SK-N-SH treated with all-trans-retinoic acid at 6 μM for 48 hours (cell line): ENCODE measurements around the gene SEC16A.

Source experiments
- ATAC-seq: fragments of 200-7000 bp; cut with Tn5 transposase; 3 replicates; pipeline ENCODE4 v1.9.1; 2020; ENCODE audit warnings: mild to moderate bottlenecking, moderate library complexity
- ARNTL ChIP-seq: fragments of 450-650 bp; formaldehyde crosslinking; IDR thresholded peaks from 2 replicates; pipeline ENCODE4 v1.5.0; 2020; ENCODE audit warnings: low read depth, mild to moderate bottlenecking, moderate library complexity, borderline replicate concordance
- BACH2 ChIP-seq: fragments of 250-450 bp; sonication (Bioruptor Pico); IDR thresholded peaks from 2 replicates; pipeline ENCODE4 v1.9.0; 2021; ENCODE audit warnings: mild to moderate bottlenecking, borderline replicate concordance
- CSDC2 ChIP-seq: fragments of 250-450 bp; sonication (Bioruptor Pico); IDR thresholded peaks from 2 replicates; pipeline ENCODE4 v1.5.0; 2020; ENCODE audit warnings: mild to moderate bottlenecking, moderate library complexity
- ESRRG ChIP-seq: fragments of 250-450 bp; sonication (Bioruptor Pico); IDR thresholded peaks from 2 replicates; pipeline ENCODE4 v1.6.1; 2021; ENCODE audit warnings: mild to moderate bottlenecking
- GLIS3 ChIP-seq: fragments of 250-450 bp; sonication (Bioruptor Pico); IDR thresholded peaks from 2 replicates; pipeline ENCODE4 v1.5.0; 2020; ENCODE audit warnings: mild to moderate bottlenecking, moderate library complexity
- ISL1 ChIP-seq: fragments of 250-450 bp; sonication (Bioruptor Pico); IDR thresholded peaks from 2 replicates; pipeline ENCODE4 v2.1.2; 2022; ENCODE audit warnings: mild to moderate bottlenecking, moderate library complexity
- OSR1 ChIP-seq: fragments of 250-450 bp; sonication (Bioruptor Pico); IDR thresholded peaks from 2 replicates; pipeline ENCODE4 v1.8.0; 2022; ENCODE audit warnings: moderate library complexity, mild to moderate bottlenecking, inconsistent platforms
- PPARA ChIP-seq: fragments of 250-450 bp; sonication (Bioruptor Pico); IDR thresholded peaks from 2 replicates; pipeline ENCODE4 v1.5.0; 2020; ENCODE audit warnings: mild to moderate bottlenecking, borderline replicate concordance
- RARB ChIP-seq: fragments of 250-450 bp; sonication (Bioruptor Pico); IDR thresholded peaks from 2 replicates; pipeline ENCODE4 v1.8.0; 2021; ENCODE audit warnings: mild to moderate bottlenecking, moderate library complexity
- SNAI2 ChIP-seq: fragments of 250-450 bp; sonication (Bioruptor Pico); IDR thresholded peaks from 2 replicates; pipeline ENCODE4 v1.5.0; 2020; ENCODE audit warnings: mild to moderate bottlenecking, moderate library complexity
- TCF4 ChIP-seq: fragments of 250-450 bp; sonication (Bioruptor Pico); IDR thresholded peaks from 2 replicates; pipeline ENCODE4 v1.8.0; 2021; ENCODE audit warnings: mild to moderate bottlenecking, moderate library complexity, borderline replicate concordance
- TOX ChIP-seq: fragments of 250-450 bp; sonication (Bioruptor Pico); IDR thresholded peaks from 2 replicates; pipeline ENCODE4 v1.8.0; 2021; ENCODE audit warnings: mild to moderate bottlenecking, moderate library complexity, borderline replicate concordance
- TSHZ2 ChIP-seq: fragments of 250-450 bp; sonication (Bioruptor Pico); IDR thresholded peaks from 2 replicates; pipeline ENCODE4 v1.5.0; 2020; ENCODE audit warnings: mild to moderate bottlenecking, moderate library complexity
- ZC3H10 ChIP-seq: fragments of 250-450 bp; sonication (Bioruptor Pico); IDR thresholded peaks from 2 replicates; pipeline ENCODE4 v1.5.1; 2021; ENCODE audit warnings: mild to moderate bottlenecking, moderate library complexity
- ZFP3 ChIP-seq: fragments of 250-450 bp; sonication (Bioruptor Pico); IDR thresholded peaks from 2 replicates; pipeline ENCODE4 v1.5.0; 2020; ENCODE audit warnings: mild to moderate bottlenecking, moderate library complexity
- ZFP30 ChIP-seq: fragments of 450-650 bp; formaldehyde crosslinking; IDR thresholded peaks from 2 replicates; pipeline ENCODE4 v1.5.0; 2022; ENCODE audit warnings: mild to moderate bottlenecking, moderate library complexity
- ZNF70 ChIP-seq: fragments of 450-650 bp; formaldehyde crosslinking; IDR thresholded peaks from 2 replicates; pipeline ENCODE4 v1.5.0; 2020; ENCODE audit warnings: mild to moderate bottlenecking, moderate library complexity
- ZNF8 ChIP-seq: fragments of 450-650 bp; formaldehyde crosslinking; IDR thresholded peaks from 2 replicates; pipeline ENCODE4 v1.5.0; 2020; ENCODE audit warnings: mild to moderate bottlenecking, moderate library complexity
- TF ChIP-seq, protein P1 (sequence below): fragments of 250-450 bp; sonication (Bioruptor Pico); IDR thresholded peaks from 2 replicates; pipeline ENCODE4 v1.5.1; 2020; ENCODE audit warnings: low read depth, mild to moderate bottlenecking, moderate library complexity
- TF ChIP-seq, protein P2 (sequence below): fragments of 250-450 bp; sonication (Bioruptor Pico); IDR thresholded peaks from 2 replicates; pipeline ENCODE4 v1.5.1; 2021; ENCODE audit warnings: mild to moderate bottlenecking, moderate library complexity
- TF ChIP-seq, protein P3 (sequence below): fragments of 250-450 bp; sonication (Bioruptor Pico); IDR thresholded peaks from 2 replicates; pipeline ENCODE4 v1.8.0; 2020; ENCODE audit warnings: mild to moderate bottlenecking, moderate library complexity, borderline replicate concordance
- TF ChIP-seq, protein P4 (sequence below): fragments of 250-450 bp; sonication (Bioruptor Pico); IDR thresholded peaks from 2 replicates; pipeline ENCODE4 v1.8.0; 2021; ENCODE audit warnings: low read depth, mild to moderate bottlenecking, moderate library complexity, borderline replicate concordance

The SEC16A gene

GRCh38 chr9:136410500-136411287, 72.1 kb downstream of the SEC16A start, which contains the start of the genes ENTR1 and PMPCA:
Gene ENTR1, minus strand, starts transcription at chr9:136410614. Its CDS starts 217 bp downstream, at chr9:136410397.
Gene PMPCA, plus strand, starts transcription at chr9:136410658. Its CDS starts 11 bp downstream, at chr9:136410669.
- peak; percentile 85 for ATAC-seq

DNA sequence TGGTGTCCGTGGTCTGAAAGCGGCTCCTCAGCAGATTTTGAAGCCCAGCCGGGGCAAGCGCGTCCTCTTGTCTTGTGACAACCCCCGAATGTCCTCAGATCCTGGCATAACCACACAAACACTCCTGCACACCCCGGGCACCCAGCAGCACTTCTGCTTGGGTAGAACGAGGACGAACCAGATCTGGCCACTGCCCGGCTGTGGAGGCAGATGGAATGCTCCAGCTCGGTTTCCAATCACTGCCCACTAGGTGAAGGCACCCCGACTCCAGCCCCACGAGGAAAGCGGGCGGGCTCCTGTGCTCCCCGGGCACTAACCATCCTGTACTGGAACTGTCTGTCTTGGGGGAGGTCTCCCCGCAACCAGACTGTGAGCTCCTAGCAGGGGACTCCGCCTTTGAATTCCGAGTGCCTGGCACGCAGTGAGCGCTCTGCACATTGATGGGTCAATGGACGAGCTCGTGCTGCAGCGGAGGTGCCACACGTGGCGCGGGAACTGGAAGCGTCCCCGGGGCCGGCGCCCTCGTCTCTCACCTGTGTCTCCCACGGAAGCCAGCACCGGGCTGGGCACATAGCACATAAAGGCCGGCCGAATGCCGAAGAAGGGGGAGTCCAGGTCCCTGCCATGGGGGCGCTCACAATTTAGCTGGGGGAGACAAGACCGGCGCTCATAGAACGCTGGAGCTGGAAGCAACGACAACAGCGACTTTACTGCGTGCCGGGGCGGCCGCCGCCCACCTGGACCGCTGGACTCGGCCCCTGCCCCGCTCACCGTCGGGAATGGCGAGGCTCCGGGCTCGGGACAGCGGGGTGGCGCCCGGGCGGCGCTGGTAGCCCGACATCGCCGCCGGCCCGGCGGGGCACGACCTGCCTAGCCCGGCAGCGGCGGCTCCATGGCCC, 73.0 kb downstream of the SEC16A start:
- no peak for TF ChIP-seq ARNTL
- TF ChIP-seq, protein P1, sequence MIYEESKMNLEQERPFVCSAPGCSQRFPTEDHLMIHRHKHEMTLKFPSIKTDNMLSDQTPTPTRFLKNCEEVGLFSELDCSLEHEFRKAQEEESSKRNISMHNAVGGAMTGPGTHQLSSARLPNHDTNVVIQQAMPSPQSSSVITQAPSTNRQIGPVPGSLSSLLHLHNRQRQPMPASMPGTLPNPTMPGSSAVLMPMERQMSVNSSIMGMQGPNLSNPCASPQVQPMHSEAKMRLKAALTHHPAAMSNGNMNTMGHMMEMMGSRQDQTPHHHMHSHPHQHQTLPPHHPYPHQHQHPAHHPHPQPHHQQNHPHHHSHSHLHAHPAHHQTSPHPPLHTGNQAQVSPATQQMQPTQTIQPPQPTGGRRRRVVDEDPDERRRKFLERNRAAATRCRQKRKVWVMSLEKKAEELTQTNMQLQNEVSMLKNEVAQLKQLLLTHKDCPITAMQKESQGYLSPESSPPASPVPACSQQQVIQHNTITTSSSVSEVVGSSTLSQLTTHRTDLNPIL: no peak
- no peak for TF ChIP-seq TOX (CRISPR knock-in tag)
- no peak for TF ChIP-seq RARB (CRISPR knock-in tag)
- TF ChIP-seq BACH2 (CRISPR knock-in tag): no peak
- no peak for TF ChIP-seq OSR1
- TF ChIP-seq GLIS3: no peak
- no peak for TF ChIP-seq ZNF70 (CRISPR knock-in tag)
- TF ChIP-seq, protein P2, sequence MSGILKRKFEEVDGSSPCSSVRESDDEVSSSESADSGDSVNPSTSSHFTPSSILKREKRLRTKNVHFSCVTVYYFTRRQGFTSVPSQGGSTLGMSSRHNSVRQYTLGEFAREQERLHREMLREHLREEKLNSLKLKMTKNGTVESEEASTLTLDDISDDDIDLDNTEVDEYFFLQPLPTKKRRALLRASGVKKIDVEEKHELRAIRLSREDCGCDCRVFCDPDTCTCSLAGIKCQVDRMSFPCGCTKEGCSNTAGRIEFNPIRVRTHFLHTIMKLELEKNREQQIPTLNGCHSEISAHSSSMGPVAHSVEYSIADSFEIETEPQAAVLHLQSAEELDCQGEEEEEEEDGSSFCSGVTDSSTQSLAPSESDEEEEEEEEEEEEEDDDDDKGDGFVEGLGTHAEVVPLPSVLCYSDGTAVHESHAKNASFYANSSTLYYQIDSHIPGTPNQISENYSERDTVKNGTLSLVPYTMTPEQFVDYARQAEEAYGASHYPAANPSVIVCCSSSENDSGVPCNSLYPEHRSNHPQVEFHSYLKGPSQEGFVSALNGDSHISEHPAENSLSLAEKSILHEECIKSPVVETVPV (CRISPR knock-in tag): no peak
- no peak for TF ChIP-seq ZC3H10
- TF ChIP-seq SNAI2 (CRISPR knock-in tag): no peak
- TF ChIP-seq TCF4 (CRISPR knock-in tag): no peak
- TF ChIP-seq ESRRG (CRISPR knock-in tag): no peak
- ATAC-seq: peak; percentile 71

More at GRCh38 chr9:136410500-136411287, 72.1 kb downstream of the SEC16A start, which contains the start of the genes ENTR1 and PMPCA:
- TF ChIP-seq CSDC2 (CRISPR knock-in tag): no peak
- TF ChIP-seq, protein P3, sequence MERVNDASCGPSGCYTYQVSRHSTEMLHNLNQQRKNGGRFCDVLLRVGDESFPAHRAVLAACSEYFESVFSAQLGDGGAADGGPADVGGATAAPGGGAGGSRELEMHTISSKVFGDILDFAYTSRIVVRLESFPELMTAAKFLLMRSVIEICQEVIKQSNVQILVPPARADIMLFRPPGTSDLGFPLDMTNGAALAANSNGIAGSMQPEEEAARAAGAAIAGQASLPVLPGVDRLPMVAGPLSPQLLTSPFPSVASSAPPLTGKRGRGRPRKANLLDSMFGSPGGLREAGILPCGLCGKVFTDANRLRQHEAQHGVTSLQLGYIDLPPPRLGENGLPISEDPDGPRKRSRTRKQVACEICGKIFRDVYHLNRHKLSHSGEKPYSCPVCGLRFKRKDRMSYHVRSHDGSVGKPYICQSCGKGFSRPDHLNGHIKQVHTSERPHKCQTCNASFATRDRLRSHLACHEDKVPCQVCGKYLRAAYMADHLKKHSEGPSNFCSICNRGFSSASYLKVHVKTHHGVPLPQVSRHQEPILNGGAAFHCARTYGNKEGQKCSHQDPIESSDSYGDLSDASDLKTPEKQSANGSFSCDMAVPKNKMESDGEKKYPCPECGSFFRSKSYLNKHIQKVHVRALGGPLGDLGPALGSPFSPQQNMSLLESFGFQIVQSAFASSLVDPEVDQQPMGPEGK: 0 out of 2 replicates have a peak, but pooled peaks have one; percentile 18
- no peak for TF ChIP-seq TSHZ2 (CRISPR knock-in tag)
- TF ChIP-seq RARB (CRISPR knock-in tag): no peak
- TF ChIP-seq ZNF8 (CRISPR knock-in tag): no peak
- TF ChIP-seq ISL1 (CRISPR knock-in tag): no peak
- TF ChIP-seq PPARA: no peak

GRCh38 chr9:136407911-136408310, 74.9 kb downstream of the SEC16A start:
- ATAC-seq: no peak
- TF ChIP-seq GLIS3 (no peak), ZFP3 (no peak), PPARA (no peak), ESRRG (CRISPR knock-in tag) (no peak), ISL1 (CRISPR knock-in tag) (no peak), ZFP30 (CRISPR knock-in tag) (no peak), SNAI2 (CRISPR knock-in tag) (no peak), ZNF70 (CRISPR knock-in tag) (no peak), OSR1 (no peak), BACH2 (CRISPR knock-in tag) (no peak), RARB (CRISPR knock-in tag) (no peak), ZNF8 (CRISPR knock-in tag) (no peak)
- TF ChIP-seq, protein P4, sequence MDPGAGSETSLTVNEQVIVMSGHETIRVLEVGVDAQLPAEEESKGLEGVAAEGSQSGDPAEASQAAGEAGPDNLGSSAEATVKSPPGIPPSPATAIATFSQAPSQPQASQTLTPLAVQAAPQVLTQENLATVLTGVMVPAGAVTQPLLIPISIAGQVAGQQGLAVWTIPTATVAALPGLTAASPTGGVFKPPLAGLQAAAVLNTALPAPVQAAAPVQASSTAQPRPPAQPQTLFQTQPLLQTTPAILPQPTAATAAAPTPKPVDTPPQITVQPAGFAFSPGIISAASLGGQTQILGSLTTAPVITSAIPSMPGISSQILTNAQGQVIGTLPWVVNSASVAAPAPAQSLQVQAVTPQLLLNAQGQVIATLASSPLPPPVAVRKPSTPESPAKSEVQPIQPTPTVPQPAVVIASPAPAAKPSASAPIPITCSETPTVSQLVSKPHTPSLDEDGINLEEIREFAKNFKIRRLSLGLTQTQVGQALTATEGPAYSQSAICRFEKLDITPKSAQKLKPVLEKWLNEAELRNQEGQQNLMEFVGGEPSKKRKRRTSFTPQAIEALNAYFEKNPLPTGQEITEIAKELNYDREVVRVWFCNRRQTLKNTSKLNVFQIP (CRISPR knock-in tag): no peak
- TF ChIP-seq, protein P3: no peak
- TF ChIP-seq, protein P1: no peak
